ENCODE measurements around the gene TRIM14. TPM values are rescaled to one million over a fixed set of nuclear protein-coding genes. Genes with fewer than 3 reads are reported as not detected.
A peak's percentile ranks its signal among the peaks of the same experiment; 100 is the strongest.

The TRIM14 gene
- polyA plus RNA-seq (ENCODE audit: insufficient read length in 4 of 4), result 1 to 10 TPM; 2.7 to 6.7 (median 5.6) TPM

GRCh38 chr9:98118640-98119601 is at the start of gene TRIM14:
Gene TRIM14, minus strand, starts transcription at chr9:98119222. Its CDS starts 34 bp downstream, at chr9:98119188.
- DNase-seq (ENCODE audit: low read depth in 4 of 4, low spot score in 3 of 4), result peak; percentile 21 to 35 (median 30)

GRCh38 chr9:98168153-98168780 is 49.2 kb upstream of the TRIM14 start:
- no peak for DNase-seq (ENCODE audit: low read depth in 4 of 4, low spot score in 3 of 4)

- DNase-seq (ENCODE audit: low read depth in 4 of 4, low spot score in 3 of 4), result no peak
These were observed 45.9 kb upstream of the TRIM14 start for GRCh38 chr9:98164912-98165311.

- DNase-seq (ENCODE audit: low read depth in 4 of 4, low spot score in 3 of 4), result no peak
These were observed 43.6 kb upstream of the TRIM14 start for GRCh38 chr9:98162613-98163012.

GRCh38 chr9:98161851-98162250 is 42.8 kb upstream of the TRIM14 start:
- DNase-seq (ENCODE audit: low read depth in 4 of 4, low spot score in 3 of 4), result no peak

GRCh38 chr9:98159790-98160189 is 40.8 kb upstream of the TRIM14 start:
- DNase-seq (ENCODE audit: low read depth in 4 of 4, low spot score in 3 of 4), result no peak

GRCh38 chr9:98159301-98159700 is 40.3 kb upstream of the TRIM14 start:
- no peak for DNase-seq (ENCODE audit: low read depth in 4 of 4, low spot score in 3 of 4)

GRCh38 chr9:98158071-98158831 is 39.2 kb upstream of the TRIM14 start:
- DNase-seq (ENCODE audit: low read depth in 4 of 4, low spot score in 3 of 4), result no peak

- no peak for DNase-seq (ENCODE audit: low read depth in 4 of 4, low spot score in 3 of 4)
These were observed 38.4 kb upstream of the TRIM14 start for GRCh38 chr9:98157372-98157771.

GRCh38 chr9:98154678-98155077 is 35.7 kb upstream of the TRIM14 start:
- DNase-seq (ENCODE audit: low read depth in 4 of 4, low spot score in 3 of 4), result no peak

- no peak for DNase-seq (ENCODE audit: low read depth in 4 of 4, low spot score in 3 of 4)
These were observed 33.5 kb upstream of the TRIM14 start for GRCh38 chr9:98152526-98152925.

GRCh38 chr9:98150721-98151120 is 31.7 kb upstream of the TRIM14 start:
- no peak for DNase-seq (ENCODE audit: low read depth in 4 of 4, low spot score in 3 of 4)

- DNase-seq (ENCODE audit: low read depth in 4 of 4, low spot score in 3 of 4), result no peak
These were observed 31.1 kb upstream of the TRIM14 start for GRCh38 chr9:98150164-98150563.

GRCh38 chr9:98149422-98149821 is 30.4 kb upstream of the TRIM14 start:
- DNase-seq (ENCODE audit: low read depth in 4 of 4, low spot score in 3 of 4), result no peak

- DNase-seq (ENCODE audit: low read depth in 4 of 4, low spot score in 3 of 4), result no peak
These were observed 29.5 kb upstream of the TRIM14 start for GRCh38 chr9:98148486-98148885.

GRCh38 chr9:98147582-98147981 is 28.6 kb upstream of the TRIM14 start:
- DNase-seq (ENCODE audit: low read depth in 4 of 4, low spot score in 3 of 4), result no peak

- DNase-seq (ENCODE audit: low read depth in 4 of 4, low spot score in 3 of 4), result peak in 3 of 4 donors; percentile 12 to 29 (median 24)
These were observed 27.3 kb upstream of the TRIM14 start for GRCh38 chr9:98146101-98146991.

- no peak for DNase-seq (ENCODE audit: low read depth in 4 of 4, low spot score in 3 of 4)
These were observed 25.6 kb upstream of the TRIM14 start for GRCh38 chr9:98144631-98145030.

GRCh38 chr9:98144076-98144475 is 25.1 kb upstream of the TRIM14 start:
- no peak for DNase-seq (ENCODE audit: low read depth in 4 of 4, low spot score in 3 of 4)

GRCh38 chr9:98142925-98143481 is 24.0 kb upstream of the TRIM14 start:
- no peak for DNase-seq (ENCODE audit: low read depth in 4 of 4, low spot score in 3 of 4)
